ENCODE results near the gene FXR2.
A peak's percentile ranks its signal among the peaks of the same experiment; 100 is the strongest.

The FXR2 gene

DNA sequence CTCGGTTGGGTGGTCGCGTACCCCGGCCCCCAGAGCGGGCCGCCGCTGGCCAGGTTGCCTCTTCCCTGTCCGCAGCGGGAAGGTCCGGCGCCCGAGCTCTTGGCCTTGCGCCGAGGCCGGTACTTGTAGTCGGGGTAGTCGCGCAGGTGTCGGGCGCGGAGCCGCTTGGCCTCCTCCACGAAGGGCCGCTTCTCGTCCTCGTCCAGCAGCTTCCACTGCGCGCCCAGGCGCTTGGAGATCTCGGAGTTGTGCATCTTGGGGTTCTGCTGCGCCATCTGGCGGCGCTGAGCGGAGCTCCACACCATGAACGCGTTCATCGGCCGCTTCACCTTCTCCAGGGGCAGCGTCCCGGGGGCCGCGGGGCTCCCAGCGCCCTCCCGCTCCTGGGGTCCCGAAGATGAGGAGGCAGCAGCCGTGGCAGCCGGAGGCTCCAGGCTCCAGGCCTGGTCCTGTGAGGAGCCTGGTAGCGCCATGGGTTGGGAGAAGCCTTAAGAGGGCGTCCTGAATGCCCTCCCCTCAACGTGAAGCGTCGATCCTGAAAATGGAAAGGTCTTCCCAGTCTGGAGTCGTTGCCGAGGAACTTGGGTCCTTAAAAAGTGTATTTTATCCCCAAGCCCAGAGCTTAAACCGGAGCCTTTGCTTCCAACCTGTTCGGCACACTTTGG lies 25.4 kb downstream of the FXR2 start:
- TF ChIP-seq, protein P1, sequence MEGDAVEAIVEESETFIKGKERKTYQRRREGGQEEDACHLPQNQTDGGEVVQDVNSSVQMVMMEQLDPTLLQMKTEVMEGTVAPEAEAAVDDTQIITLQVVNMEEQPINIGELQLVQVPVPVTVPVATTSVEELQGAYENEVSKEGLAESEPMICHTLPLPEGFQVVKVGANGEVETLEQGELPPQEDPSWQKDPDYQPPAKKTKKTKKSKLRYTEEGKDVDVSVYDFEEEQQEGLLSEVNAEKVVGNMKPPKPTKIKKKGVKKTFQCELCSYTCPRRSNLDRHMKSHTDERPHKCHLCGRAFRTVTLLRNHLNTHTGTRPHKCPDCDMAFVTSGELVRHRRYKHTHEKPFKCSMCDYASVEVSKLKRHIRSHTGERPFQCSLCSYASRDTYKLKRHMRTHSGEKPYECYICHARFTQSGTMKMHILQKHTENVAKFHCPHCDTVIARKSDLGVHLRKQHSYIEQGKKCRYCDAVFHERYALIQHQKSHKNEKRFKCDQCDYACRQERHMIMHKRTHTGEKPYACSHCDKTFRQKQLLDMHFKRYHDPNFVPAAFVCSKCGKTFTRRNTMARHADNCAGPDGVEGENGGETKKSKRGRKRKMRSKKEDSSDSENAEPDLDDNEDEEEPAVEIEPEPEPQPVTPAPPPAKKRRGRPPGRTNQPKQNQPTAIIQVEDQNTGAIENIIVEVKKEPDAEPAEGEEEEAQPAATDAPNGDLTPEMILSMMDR (IDR thresholded peaks at IDR 0.05; ENCODE audit: low read depth, low read length, missing control alignments), result peak; percentile 85
- DNase-seq (ENCODE audit: low read depth), result peak; percentile 64
- H3K4me3 ChIP-seq (ENCODE audit: low read depth, low read length), result peak overlapping the region; percentile 21
- in situ Hi-C loops (cut with HindIII; ENCODE audit: low sequenced_read_pairs), result no loop called here

- TF ChIP-seq, protein P1 (IDR thresholded peaks at IDR 0.05; ENCODE audit: low read depth, low read length, missing control alignments), result no peak
- in situ Hi-C loops (cut with HindIII; ENCODE audit: low sequenced_read_pairs), result no loop called here
- DNase-seq (ENCODE audit: low read depth), result no peak
- H3K4me3 ChIP-seq (ENCODE audit: low read depth, low read length), result peak overlapping the region; percentile 21
Measured at GRCh38 chr17:7588553-7589203, 26.0 kb downstream of the FXR2 start.

- H3K4me3 ChIP-seq (ENCODE audit: low read depth, low read length), result no peak overlapping the region
- in situ Hi-C loops (cut with HindIII; ENCODE audit: low sequenced_read_pairs), result no loop called here
- DNase-seq (ENCODE audit: low read depth), result peak; percentile 87
- TF ChIP-seq, protein P1 (IDR thresholded peaks at IDR 0.05; ENCODE audit: low read depth, low read length, missing control alignments), result no peak
Measured at GRCh38 chr17:7587420-7588151, 27.1 kb downstream of the FXR2 start.

DNA sequence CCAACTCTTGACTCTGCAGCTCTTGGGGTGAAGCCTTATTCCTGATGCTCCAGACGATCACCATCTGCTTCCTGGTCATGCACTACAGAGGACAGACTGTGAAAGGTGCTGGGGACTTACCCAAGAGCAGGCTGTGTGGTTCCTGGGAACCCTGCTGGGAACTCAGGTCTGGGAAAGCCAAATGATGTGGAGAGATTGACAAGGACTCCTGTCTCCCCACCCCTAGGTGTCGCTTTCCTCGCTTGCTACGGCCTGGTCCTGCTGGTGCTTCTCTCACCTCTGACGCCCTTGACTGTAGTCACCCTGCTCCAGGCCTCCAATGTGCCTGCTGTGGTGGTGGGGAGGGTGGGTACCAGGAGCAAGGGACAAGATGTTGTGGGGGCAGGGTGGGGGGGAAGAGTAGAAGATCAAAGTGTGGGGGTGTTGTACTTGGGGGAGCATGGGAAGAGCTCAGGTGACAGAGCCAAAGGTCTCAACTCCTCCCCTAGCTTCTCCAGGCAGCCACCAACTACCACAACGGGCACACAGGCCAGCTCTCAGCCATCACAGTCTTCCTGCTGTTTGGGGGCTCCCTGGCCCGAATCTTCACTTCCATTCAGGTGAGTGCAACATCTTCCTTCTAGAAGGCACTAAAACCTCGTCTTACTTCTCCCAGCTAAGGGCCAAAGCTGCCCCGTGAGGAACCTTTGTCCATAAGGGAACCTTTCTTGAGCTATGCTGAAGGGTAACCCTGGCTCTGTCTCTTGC lies 27.9 kb downstream of the FXR2 start:
- DNase-seq (ENCODE audit: low read depth), result no peak
- H3K4me3 ChIP-seq (ENCODE audit: low read depth, low read length), result no peak overlapping the region
- TF ChIP-seq, protein P1 (IDR thresholded peaks at IDR 0.05; ENCODE audit: low read depth, low read length, missing control alignments), result no peak
- in situ Hi-C loops (cut with HindIII; ENCODE audit: low sequenced_read_pairs), result no loop called here

DNA sequence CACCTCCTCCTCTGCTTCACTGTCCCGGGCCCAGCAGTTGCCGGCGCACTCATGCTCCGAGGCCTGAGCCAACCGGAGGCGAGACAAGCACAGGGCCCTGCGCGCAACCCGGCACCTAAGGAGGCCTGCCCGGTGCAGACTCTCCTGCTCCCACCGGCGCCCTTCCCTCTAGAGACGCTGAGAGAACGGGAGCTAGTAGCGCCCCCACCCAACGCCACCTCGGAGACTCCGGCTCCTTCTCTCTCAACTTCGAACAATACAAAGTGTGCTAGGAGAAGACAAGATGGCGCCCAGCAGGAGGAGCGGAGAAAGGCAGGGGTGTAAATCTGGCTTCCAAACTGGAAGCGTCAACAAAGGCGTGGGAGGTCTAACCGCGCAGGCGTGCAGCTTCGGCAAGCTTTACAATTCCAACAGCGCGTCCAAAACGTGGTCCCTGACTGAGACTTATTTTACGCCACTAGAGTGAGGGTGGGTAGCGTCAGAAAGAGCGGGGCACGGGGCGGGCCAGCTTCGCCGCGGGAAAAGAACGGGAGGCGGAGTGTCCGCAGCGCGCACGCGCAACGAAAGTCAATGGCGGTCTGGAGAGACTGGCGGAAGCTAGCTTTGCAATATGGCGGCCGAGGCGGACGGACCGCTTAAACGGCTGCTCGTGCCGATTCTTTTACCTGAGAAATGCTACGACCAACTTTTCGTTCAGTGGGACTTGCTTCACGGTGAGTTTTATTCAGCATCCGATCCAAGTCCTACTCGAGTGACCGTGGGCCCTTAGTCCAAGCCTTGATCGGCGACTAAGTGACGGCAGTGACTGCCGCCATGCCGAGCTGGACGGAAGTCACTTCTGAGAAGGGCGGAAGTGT lies 31.2 kb downstream of the FXR2 start, which contains the start of gene MPDU1:
MPDU1 (plus strand) TSS at position 600 of the 857 bp plus-strand sequence; CDS start at position 611, 11 bp downstream.
- in situ Hi-C loops (cut with HindIII; ENCODE audit: low sequenced_read_pairs), result no loop called here
- H3K4me3 ChIP-seq (ENCODE audit: low read depth, low read length), result peak within 1 kb of the TSS; percentile 69
- TF ChIP-seq, protein P1 (IDR thresholded peaks at IDR 0.05; ENCODE audit: low read depth, low read length, missing control alignments), result no peak
- DNase-seq (ENCODE audit: low read depth), result peak; percentile 92

All from astrocyte of the cerebellum (primary cell).